RKO (cell line): ENCODE measurements around the gene SCAMP2.

ENCODE experiments used
- DNase-seq: peaks from one replicate; pipeline ENCODE4 v3.0.0-alpha.2; 2016; ENCODE audit warnings: low spot score

SCAMP2 gene

GRCh38 chr15:74837482-74838136, 35.6 kb downstream of the SCAMP2 start:
- no peak for DNase-seq

GRCh38 chr15:74836846-74837245, 36.3 kb downstream of the SCAMP2 start:
- no peak for DNase-seq

GRCh38 chr15:74835312-74835823, 37.8 kb downstream of the SCAMP2 start:
- peak; percentile 72 for DNase-seq

GRCh38 chr15:74833376-74834107, 39.6 kb downstream of the SCAMP2 start:
- DNase-seq, result no peak

GRCh38 chr15:74832826-74833225, 40.3 kb downstream of the SCAMP2 start:
- DNase-seq, result no peak

DNA sequence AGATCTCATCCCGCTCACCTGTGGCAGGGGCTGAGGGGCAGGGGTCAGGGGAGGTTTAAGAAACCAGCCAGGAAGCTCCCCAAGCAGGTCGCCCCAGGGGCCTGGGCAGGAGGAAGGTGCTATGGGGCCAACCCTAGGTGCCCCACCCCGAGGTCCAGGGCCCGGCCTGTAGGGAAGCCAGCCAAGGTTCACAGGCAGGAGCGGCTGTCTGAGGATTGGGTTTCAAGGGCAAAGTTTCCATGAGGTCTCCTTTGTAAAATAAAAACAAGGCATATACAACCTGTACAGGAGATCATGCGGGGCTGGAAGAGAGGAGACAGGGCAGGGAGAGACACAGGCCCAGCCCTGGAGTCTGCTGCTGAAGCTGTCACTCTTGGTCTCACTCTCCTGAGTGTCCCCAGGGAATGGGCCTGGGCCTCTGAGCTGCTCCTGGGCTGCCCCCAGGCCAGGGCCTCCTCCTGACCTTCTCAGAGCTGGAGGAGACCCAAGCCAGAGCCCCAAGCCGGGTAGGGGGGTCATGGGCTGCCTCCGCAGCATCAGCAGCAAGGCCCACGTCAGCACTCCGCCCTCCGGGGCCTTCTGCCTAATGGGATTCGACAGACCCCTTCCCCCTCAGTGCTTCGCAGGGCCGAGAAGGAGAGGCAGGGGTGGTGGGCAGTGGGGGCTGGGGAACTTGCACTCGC, 41.2 kb downstream of the SCAMP2 start:
- DNase-seq, result no peak

- DNase-seq, result no peak
These were observed 42.3 kb downstream of the SCAMP2 start for GRCh38 chr15:74830868-74831267.

- no peak for DNase-seq
These were observed 43.2 kb downstream of the SCAMP2 start for GRCh38 chr15:74829991-74830390.

DNA sequence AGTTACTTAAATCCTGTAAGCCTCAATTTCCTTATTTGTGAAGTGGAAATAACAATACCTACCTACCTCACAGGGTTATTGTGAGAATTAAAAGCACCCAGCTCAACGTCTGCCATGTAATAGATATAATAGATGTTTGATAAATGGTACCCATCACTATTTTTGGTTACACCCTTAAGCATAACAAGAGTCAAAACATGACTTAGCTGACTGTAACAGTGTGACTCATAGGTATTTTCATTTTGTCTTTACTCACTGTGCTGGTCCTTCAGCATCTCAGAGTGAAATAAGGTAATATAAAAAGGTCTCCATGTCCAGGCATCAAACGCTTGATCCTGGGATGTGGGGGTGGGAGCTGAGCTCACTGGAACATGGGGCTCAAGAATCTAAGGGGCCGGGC, 43.7 kb downstream of the SCAMP2 start:
- DNase-seq, result peak; percentile 66

- DNase-seq, result no peak
These were observed 44.3 kb downstream of the SCAMP2 start for GRCh38 chr15:74828835-74829234.

GRCh38 chr15:74827614-74828013, 45.6 kb downstream of the SCAMP2 start:
- DNase-seq, result no peak

- DNase-seq, result no peak
These were observed 46.2 kb downstream of the SCAMP2 start for GRCh38 chr15:74826921-74827320.

- no peak for DNase-seq
These were observed 46.8 kb downstream of the SCAMP2 start, which contains the start of gene CPLX3 for GRCh38 chr15:74826364-74826819. Gene CPLX3 (plus strand): TSS chr15:74826627. CDS start chr15:74826704, 77 bp downstream.

DNA sequence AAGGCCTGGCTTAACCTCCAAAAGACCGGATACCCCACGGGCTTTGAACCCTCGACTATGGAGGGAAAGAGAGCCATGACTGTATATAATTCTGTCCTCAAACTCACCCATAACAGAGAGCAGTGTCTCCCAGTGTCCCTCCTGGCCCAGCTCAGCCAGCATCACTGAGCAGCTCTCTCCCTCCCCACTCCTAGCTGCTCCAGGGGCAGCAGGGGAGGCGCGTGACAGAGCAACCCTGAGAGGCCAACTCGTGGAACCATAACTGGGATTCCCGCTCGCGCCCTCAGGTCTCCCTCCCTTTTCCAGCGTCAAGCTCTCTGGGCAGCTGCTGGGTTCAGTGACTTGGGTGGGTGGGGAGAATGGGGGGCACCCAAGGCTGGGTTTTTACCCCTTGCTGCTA, 47.3 kb downstream of the SCAMP2 start:
- DNase-seq, result no peak

- no peak for DNase-seq
These were observed 48.2 kb downstream of the SCAMP2 start for GRCh38 chr15:74824976-74825375.

DNA sequence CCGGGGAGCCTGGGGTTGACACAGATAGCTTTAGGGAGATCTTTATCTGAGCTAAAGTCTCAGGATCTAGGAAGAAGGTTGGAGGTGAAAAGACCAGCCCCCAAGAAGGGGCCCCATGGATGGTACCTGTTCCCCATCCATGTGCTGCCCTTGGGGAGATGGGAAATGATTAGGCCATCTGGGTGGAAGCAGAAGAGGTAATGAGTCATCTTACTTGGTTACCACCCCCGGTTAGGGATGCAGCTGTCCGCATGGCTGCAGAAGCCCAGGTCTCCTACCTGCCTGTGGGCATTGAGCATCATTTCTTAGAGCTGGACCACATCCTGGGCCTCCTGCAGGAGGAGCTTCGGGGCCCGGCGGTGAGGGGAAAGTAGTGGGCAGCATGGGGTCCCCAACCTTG, 49.8 kb downstream of the SCAMP2 start:
- DNase-seq, result no peak

DNA sequence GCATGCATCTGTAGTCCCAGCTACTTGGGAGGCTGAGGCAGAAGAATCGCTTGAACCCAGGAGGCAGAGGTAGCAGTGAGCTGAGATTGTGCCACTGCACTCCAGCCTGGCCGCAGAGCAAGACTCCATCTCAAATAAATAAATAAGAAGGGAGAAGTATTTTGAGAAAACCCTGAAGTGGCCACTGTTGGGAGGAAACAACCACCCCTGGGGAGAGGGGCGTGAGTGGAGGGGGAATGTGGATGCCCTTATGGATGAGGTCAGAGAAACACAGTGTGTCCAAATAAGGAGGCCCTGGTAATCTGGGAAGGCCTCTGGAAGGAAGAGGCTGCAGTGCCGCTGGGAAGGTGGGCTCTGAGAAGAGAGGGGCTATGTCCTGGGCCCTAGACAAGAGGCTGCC, 50.9 kb downstream of the SCAMP2 start:
- no peak for DNase-seq

- no peak for DNase-seq
These were observed 51.4 kb downstream of the SCAMP2 start for GRCh38 chr15:74821790-74822158.

DNA sequence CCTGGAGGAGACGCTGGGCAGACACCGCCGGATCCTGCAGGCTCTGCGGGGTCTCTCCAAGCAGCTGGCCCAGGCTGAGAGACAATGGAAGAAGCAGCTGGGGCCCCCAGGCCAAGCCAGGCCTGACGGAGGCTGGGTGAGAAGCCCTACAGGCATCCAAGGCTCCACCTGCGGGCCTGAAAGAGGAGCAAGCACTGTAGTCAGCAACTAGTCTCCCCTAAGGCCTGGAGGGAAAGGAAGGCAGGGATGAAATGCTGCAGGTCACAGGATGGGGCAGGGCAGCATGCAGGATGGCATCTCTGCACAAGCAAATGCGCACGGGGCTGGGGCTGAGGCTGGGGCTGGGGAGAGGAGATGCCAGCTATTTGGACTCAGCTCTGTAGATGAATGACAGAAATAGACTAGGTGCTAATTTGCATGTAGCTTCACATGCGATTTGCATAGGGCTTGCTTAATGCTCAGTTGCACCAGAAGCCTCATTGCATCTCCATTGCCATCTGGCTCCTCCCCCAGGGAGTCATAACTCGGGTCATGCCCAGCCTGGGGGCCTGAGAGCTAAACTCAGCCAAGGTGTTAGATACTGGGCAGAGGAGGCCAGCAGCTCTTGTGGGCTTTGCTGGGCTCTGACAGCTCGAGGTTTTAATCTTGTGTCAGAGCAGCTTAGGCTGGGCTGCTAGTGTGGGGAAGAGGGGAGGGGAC, 51.9 kb downstream of the SCAMP2 start:
- no peak for DNase-seq

DNA sequence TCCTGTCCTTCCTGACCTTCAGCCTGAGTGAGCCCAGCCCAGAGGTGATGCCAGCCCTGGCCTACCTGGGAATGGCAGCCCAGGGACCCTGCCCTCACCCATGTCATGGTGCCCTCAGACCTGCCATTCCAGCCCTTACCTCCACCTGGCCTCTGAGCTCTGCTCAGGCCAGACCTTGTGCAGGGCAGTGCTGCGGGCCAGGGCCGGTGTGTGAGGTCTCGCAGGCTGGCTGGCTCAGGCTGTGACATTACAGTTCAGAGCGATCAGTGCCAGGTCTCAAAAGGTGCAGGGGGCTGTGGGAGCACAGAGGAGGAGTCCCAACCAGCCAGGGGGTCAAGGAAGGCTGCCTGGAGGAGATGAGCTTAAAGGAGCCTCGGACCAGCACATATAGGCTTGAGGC, 53.1 kb downstream of the SCAMP2 start:
- DNase-seq, result no peak

- no peak for DNase-seq
These were observed 55.8 kb downstream of the SCAMP2 start for GRCh38 chr15:74817370-74817737.

DNA sequence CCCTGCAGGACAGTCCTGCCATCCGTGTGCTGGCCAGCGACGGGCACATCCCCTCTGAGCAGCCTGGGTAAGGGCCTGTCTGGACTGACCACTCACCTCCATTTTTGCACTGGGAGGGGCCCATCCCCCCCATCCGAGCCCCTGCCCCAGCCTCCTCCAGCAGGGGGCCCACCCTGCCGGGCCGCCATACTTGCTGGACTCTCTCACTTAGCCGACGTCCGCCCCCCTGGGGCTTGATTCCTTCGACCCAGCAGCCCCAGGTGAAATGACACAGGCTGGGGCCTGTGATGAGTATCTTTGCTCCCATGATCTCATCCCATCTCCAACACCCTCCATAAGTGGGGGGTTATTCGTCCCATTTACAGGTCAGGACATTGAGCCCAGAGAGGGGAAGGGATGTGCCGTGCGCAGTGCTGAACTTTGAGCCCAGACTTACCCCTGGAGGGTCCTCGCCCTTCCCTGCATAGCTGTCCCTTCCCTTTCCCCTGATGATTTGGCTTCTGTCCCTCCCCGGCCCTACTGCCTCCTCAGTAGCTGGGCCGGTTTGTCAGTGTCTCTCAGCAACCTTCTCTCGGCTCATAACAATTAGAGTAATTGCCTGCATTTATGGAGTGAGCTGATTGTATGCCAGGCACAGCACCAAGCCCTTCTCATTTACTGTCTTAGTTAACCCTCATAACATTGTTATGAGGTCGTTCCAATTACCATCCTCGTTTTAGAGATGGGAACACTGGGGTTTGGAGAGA, 56.4 kb downstream of the SCAMP2 start:
- no peak for DNase-seq
